ENCODE measurements around the gene FUCA2.

Gene FUCA2

GRCh38 chr6:143536866-143537691 is 25.6 kb upstream of the FUCA2 start:
- peak; percentile 63 for TF ChIP-seq CTCF (conservative IDR thresholded peaks at IDR 0.05; ENCODE audit: low read depth, low read length)
- peak; percentile 49 for DNase-seq (ENCODE audit: low read depth)
- H3K4me3 ChIP-seq (ENCODE audit: low read depth, low read length): peak overlapping the region; percentile 57

GRCh38 chr6:143536461-143536865 is 24.9 kb upstream of the FUCA2 start:
- no peak for TF ChIP-seq CTCF (conservative IDR thresholded peaks at IDR 0.05; ENCODE audit: low read depth, low read length)
- peak overlapping the region; percentile 57 for H3K4me3 ChIP-seq (ENCODE audit: low read depth, low read length)
- DNase-seq (ENCODE audit: low read depth): peak; percentile 27

GRCh38 chr6:143535189-143535614 is 23.7 kb upstream of the FUCA2 start:
- no peak overlapping the region for H3K4me3 ChIP-seq (ENCODE audit: low read depth, low read length)
- DNase-seq (ENCODE audit: low read depth): no peak
- TF ChIP-seq CTCF (conservative IDR thresholded peaks at IDR 0.05; ENCODE audit: low read depth, low read length): no peak

GRCh38 chr6:143531720-143532499 is 20.4 kb upstream of the FUCA2 start:
- DNase-seq (ENCODE audit: low read depth): no peak

GRCh38 chr6:143529095-143529494 is 17.6 kb upstream of the FUCA2 start:
- no peak overlapping the region for H3K4me3 ChIP-seq (ENCODE audit: low read depth, low read length)
- DNase-seq (ENCODE audit: low read depth): peak; percentile 20
- TF ChIP-seq CTCF (conservative IDR thresholded peaks at IDR 0.05; ENCODE audit: low read depth, low read length): peak; percentile 30

More at GRCh38 chr6:143531720-143532499, 20.4 kb upstream of the FUCA2 start:
- H3K4me3 ChIP-seq (ENCODE audit: low read depth, low read length): no peak overlapping the region
- TF ChIP-seq CTCF (conservative IDR thresholded peaks at IDR 0.05; ENCODE audit: low read depth, low read length): no peak

- H3K4me3 ChIP-seq (ENCODE audit: low read depth, low read length): no peak overlapping the region
These were observed 16.8 kb upstream of the FUCA2 start for GRCh38 chr6:143528164-143528811.

More at GRCh38 chr6:143528164-143528811, 16.8 kb upstream of the FUCA2 start:
- no peak for TF ChIP-seq CTCF (conservative IDR thresholded peaks at IDR 0.05; ENCODE audit: low read depth, low read length)
- DNase-seq (ENCODE audit: low read depth): no peak

All from choroid plexus epithelial cell (primary cell).